GM23248 (cell line): ENCODE data around the gene SNTG2. TPM values are rescaled to one million over a fixed set of nuclear protein-coding genes. Genes with fewer than 3 reads are reported as not detected.

Source experiments
- DNase-seq: peaks from one replicate; pipeline ENCODE4 v3.0.0-alpha.2; 2015
- H2AFZ ChIP-seq: fragments of 200-600 bp; sonication (generic); 2 replicates; pipeline ENCODE4 v1.6.1; 2016; ENCODE audit warnings: antibody characterized with exemption
- H3F3A ChIP-seq: fragments of 200-600 bp; sonication (generic); 2 replicates; pipeline ENCODE4 v1.6.1; 2016; ENCODE audit warnings: mild to moderate bottlenecking, antibody characterized with exemption, mixed run types; ENCODE audit not compliant: insufficient read depth
- H3K27ac ChIP-seq: fragments of 200-600 bp; sonication (generic); 2 replicates; pipeline ENCODE4 v1.5.1; 2016; ENCODE audit warnings: mild to moderate bottlenecking
- H3K27me3 ChIP-seq: fragments of 200-600 bp; sonication (generic); replicated peaks from 2 replicates; pipeline ENCODE4 v1.6.1; 2016; ENCODE audit warnings: mild to moderate bottlenecking; ENCODE audit not compliant: insufficient read depth
- H3K36me3 ChIP-seq: fragments of 200-600 bp; sonication (generic); 2 replicates; pipeline ENCODE4 v1.6.1; 2016; ENCODE audit warnings: low read depth, mild to moderate bottlenecking
- H3K4me1 ChIP-seq: fragments of 200-600 bp; sonication (generic); 2 replicates; pipeline ENCODE4 v1.6.1; 2016; ENCODE audit warnings: mild to moderate bottlenecking; ENCODE audit not compliant: insufficient read depth
- H3K4me2 ChIP-seq: fragments of 200-600 bp; sonication (generic); one replicate; pipeline ENCODE4 v1.6.1; 2016; ENCODE audit warnings: mild to moderate bottlenecking; ENCODE audit not compliant: unreplicated experiment
- H3K4me3 ChIP-seq: fragments of 200-600 bp; sonication (generic); 2 replicates; pipeline ENCODE4 v1.5.1; 2016; ENCODE audit warnings: mild to moderate bottlenecking
- H3K79me2 ChIP-seq: fragments of 200-600 bp; sonication (generic); 2 replicates; pipeline ENCODE4 v1.6.1; 2016; ENCODE audit warnings: mild to moderate bottlenecking; ENCODE audit not compliant: insufficient read depth
- H3K9ac ChIP-seq: fragments of 200-600 bp; sonication (generic); 2 replicates; pipeline ENCODE4 v1.6.1; 2016; ENCODE audit warnings: mild to moderate bottlenecking
- H3K9me2 ChIP-seq: fragments of 200-600 bp; sonication (generic); 2 replicates; pipeline ENCODE4 v1.6.1; 2016; ENCODE audit warnings: mixed run types, mild to moderate bottlenecking, moderate library complexity; ENCODE audit not compliant: insufficient read depth
- H3K9me3 ChIP-seq: fragments of 200-600 bp; sonication (generic); one replicate; pipeline ENCODE4 v1.6.1; 2017; ENCODE audit warnings: low read depth
- H4K20me1 ChIP-seq: fragments of 200-600 bp; sonication (generic); 2 replicates; pipeline ENCODE4 v1.6.0; 2016; ENCODE audit not compliant: insufficient read depth
- EZH2 ChIP-seq: fragments of 200-600 bp; sonication (generic); IDR thresholded peaks from 2 replicates; pipeline ENCODE4 v1.6.1; 2018; ENCODE audit warnings: antibody characterized with exemption, mild to moderate bottlenecking; ENCODE audit not compliant: insufficient read depth, poor library complexity, severe bottlenecking
- EZH2phosphoT487 ChIP-seq: fragments of 200-600 bp; sonication (generic); IDR thresholded peaks from 2 replicates; pipeline ENCODE4 v1.6.1; 2018; ENCODE audit warnings: antibody characterized with exemption, moderate library complexity, mild to moderate bottlenecking, low read depth; ENCODE audit not compliant: insufficient read depth
- WGBS, 2 experiments: methylation state at CpG; one replicate each; pipeline ENCODE4 v1.1.6; 2015 to 2017; ENCODE audit warnings: low lambda C conversion rate in 2 of 2, low coverage in 1 of 2; ENCODE audit errors: missing lambda C conversion rate in 2 of 2; 5-methylcytosine and 5-hydroxymethylcytosine counted together
- in situ Hi-C: fragments of 300-500 bp; cut with MboI; formaldehyde crosslinking; loops from 2 replicates; pipeline ENCODE4 v1.15.0; 2020
- polyA plus RNA-seq: library from polyadenylated mRNA; unstranded; fragments of >200 nt; fragmentation: Nextera tagmentation; extraction: Ambion mirVana; gene quantifications from 2 replicates; pipeline ENCODE4 v1.2.1, GENCODE V29; 2016
- total RNA-seq: library from RNA; depleted of rRNA; stranded (reverse); fragments of >200 nt; shearing (Covaris generic); gene quantifications from 2 replicates; pipeline ENCODE4 v1.2.3, GENCODE V29; 2014

SNTG2 gene
- total and polyA plus RNA-seq, 2 experiments from 2014 or later: not detected

DNA sequence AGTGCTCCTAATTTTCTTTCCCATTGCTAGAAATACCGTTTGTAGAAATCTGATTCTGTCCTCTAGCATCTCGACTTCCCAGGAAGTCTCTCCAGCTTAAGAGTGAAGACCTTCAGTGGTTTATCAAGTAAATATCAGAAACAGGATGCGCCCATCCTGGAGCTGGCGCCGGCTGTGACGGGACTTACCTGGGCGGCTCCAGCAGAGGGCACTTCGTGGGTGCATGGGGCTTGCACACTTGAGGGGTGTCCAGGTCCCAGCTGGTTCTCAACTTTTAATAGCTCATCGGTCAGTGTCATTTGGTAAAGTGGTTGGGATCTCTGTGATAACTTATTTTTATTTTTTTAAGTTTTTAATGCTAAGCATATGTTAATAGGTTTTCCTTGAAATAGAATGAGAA lies 295.6 kb downstream of the SNTG2 start:
- H3K9me3 ChIP-seq: no peaks in the 10 kb centered on the region
- no peaks in the 10 kb centered on the region for H3F3A ChIP-seq
- TF ChIP-seq EZH2phosphoT487 (no peak), EZH2 (no peak)
- H3K27ac ChIP-seq: no peak overlapping the region
- no peaks in the 10 kb centered on the region for H3K36me3 ChIP-seq
- no peaks in the 10 kb centered on the region for H3K4me1 ChIP-seq
- no peak overlapping the region for H3K9ac ChIP-seq
- H3K9me2 ChIP-seq: no peaks in the 10 kb centered on the region
- H3K4me3 ChIP-seq: no peak overlapping the region
- 58 to 63% methylated on average over 9 of the region's 9 CpGs for WGBS, 2 experiments
- H4K20me1 ChIP-seq: no peaks in the 10 kb centered on the region
- DNase-seq: no peak
- H3K4me2 ChIP-seq: no peak overlapping the region
- no peaks in the 10 kb centered on the region for H3K27me3 ChIP-seq
- no peaks in the 10 kb centered on the region for H3K79me2 ChIP-seq
- no peak overlapping the region for H2AFZ ChIP-seq
- in situ Hi-C loops: no loop called here

DNA sequence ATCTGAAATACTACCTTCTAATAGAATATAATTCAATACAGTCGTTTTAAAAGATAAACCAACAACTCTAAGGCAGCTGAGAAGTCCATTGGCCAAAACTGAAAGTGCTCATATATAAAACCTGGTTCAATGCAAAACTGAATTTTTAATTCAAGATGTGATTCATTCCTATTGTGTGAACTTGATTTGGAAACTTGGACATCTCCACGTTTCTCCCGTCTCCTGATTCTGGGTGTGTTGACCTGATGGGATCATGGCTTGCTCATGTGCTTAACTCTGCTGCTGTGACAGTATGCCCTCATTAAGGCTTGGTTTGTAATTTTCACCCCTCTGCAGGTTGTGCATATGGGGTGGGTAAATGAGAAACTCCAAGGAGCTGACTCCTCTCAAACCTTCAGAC lies 296.3 kb downstream of the SNTG2 start:
- Histone ChIP-seq H3K4me1 (no peaks in the 10 kb centered on the region), H3K9me2 (no peaks in the 10 kb centered on the region), H3K36me3 (no peaks in the 10 kb centered on the region), H3K9ac (no peak overlapping the region), H4K20me1 (no peaks in the 10 kb centered on the region), H3K27me3 (no peaks in the 10 kb centered on the region), H3K4me3 (no peak overlapping the region), H3K79me2 (no peaks in the 10 kb centered on the region), H2AFZ (no peak overlapping the region), H3F3A (no peaks in the 10 kb centered on the region), H3K27ac (no peak overlapping the region), H3K9me3 (no peaks in the 10 kb centered on the region), H3K4me2 (no peak overlapping the region)
- WGBS, 2 experiments: 0 to 2% methylated on average over 3 of the region's 3 CpGs
- TF ChIP-seq EZH2: no peak
- no peak for TF ChIP-seq EZH2phosphoT487
- in situ Hi-C loops: no loop called here
- DNase-seq: no peak

GRCh38 chr2:1248187-1248586 lies 297.5 kb downstream of the SNTG2 start:
- Histone ChIP-seq H3K9ac (no peak overlapping the region), H3K79me2 (no peaks in the 10 kb centered on the region), H3K9me2 (no peaks in the 10 kb centered on the region), H3K4me3 (no peak overlapping the region), H3K4me2 (no peak overlapping the region), H2AFZ (no peak overlapping the region), H3K27me3 (no peaks in the 10 kb centered on the region), H3K36me3 (no peaks in the 10 kb centered on the region), H4K20me1 (no peaks in the 10 kb centered on the region), H3K4me1 (no peaks in the 10 kb centered on the region), H3K9me3 (no peaks in the 10 kb centered on the region), H3K27ac (no peak overlapping the region), H3F3A (no peaks in the 10 kb centered on the region)
- no peak for TF ChIP-seq EZH2phosphoT487
- no peak for TF ChIP-seq EZH2
- in situ Hi-C loops: no loop called here
- 15 to 24% methylated on average over 5 of the region's 5 CpGs for WGBS, 2 experiments
- no peak for DNase-seq

GRCh38 chr2:1249897-1250687 lies 299.4 kb downstream of the SNTG2 start:
- no peaks in the 10 kb centered on the region for H4K20me1 ChIP-seq
- no peaks in the 10 kb centered on the region for H3K27me3 ChIP-seq
- H3K4me1 ChIP-seq: no peaks in the 10 kb centered on the region
- no peaks in the 10 kb centered on the region for H3K9me3 ChIP-seq
- no peak overlapping the region for H3K4me2 ChIP-seq
- no peaks in the 10 kb centered on the region for H3K9me2 ChIP-seq
- H3K27ac ChIP-seq: no peak overlapping the region
- no peak overlapping the region for H3K9ac ChIP-seq
- H3K79me2 ChIP-seq: no peaks in the 10 kb centered on the region
- no peaks in the 10 kb centered on the region for H3K36me3 ChIP-seq
- no peak overlapping the region for H3K4me3 ChIP-seq
- TF ChIP-seq EZH2 (no peak), EZH2phosphoT487 (no peak)
- H2AFZ ChIP-seq: no peak overlapping the region
- H3F3A ChIP-seq: no peaks in the 10 kb centered on the region
- in situ Hi-C loops: no loop called here
- no peak for DNase-seq
- 40 to 42% methylated on average over 10 of the region's 10 CpGs for WGBS, 2 experiments

DNA sequence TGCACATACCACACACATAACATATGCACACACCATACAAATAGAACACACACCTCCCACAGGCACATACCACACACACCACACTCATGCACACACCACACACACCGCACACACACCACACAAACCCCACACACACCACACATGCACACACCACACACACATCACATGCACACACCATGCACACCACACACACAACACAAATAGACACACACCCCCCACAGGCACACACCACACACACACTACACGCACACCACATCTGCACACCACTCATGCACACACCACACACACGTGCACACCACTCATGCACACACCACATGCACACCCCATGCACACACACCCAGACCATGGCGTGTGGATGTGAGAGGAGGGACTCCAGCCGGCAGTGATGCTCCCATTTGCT lies 300.9 kb downstream of the SNTG2 start:
- no peak for TF ChIP-seq EZH2
- TF ChIP-seq EZH2phosphoT487: no peak
- Histone ChIP-seq H3K79me2 (no peaks in the 10 kb centered on the region), H3K9me3 (no peaks in the 10 kb centered on the region), H3K4me3 (no peak overlapping the region), H3K36me3 (no peaks in the 10 kb centered on the region), H3K9me2 (no peaks in the 10 kb centered on the region), H2AFZ (no peak overlapping the region), H3K27ac (no peak overlapping the region), H4K20me1 (no peaks in the 10 kb centered on the region), H3K4me1 (no peaks in the 10 kb centered on the region), H3K27me3 (no peaks in the 10 kb centered on the region), H3K9ac (no peak overlapping the region), H3K4me2 (no peak overlapping the region), H3F3A (no peaks in the 10 kb centered on the region)
- no peak for DNase-seq
- in situ Hi-C loops: no loop called here
- WGBS, 2 experiments: 31 to 37% methylated on average over 4 to 5 of the region's 5 CpGs
